ENCODE data around the gene ATG9A.

Gene ATG9A

GRCh38 chr2:219245148-219245898 lies 15.9 kb upstream of the ATG9A start, which contains the start of the genes GLB1L and STK16 (continued):
- no peak for TF ChIP-seq ZNF140 (tag by site-specific recombination; IDR thresholded peaks at IDR 0.05)
- no peak for TF ChIP-seq SCRT2 (tag by site-specific recombination; IDR thresholded peaks at IDR 0.05)
- peak; percentile 57 for TF ChIP-seq SP3 (tag by site-specific recombination; IDR thresholded peaks at IDR 0.05)
- TF ChIP-seq KLF16 (tag by site-specific recombination; IDR thresholded peaks at IDR 0.05), result peak; percentile 36; the same call in 1 of the 2 replicates
- TF ChIP-seq, protein P1, sequence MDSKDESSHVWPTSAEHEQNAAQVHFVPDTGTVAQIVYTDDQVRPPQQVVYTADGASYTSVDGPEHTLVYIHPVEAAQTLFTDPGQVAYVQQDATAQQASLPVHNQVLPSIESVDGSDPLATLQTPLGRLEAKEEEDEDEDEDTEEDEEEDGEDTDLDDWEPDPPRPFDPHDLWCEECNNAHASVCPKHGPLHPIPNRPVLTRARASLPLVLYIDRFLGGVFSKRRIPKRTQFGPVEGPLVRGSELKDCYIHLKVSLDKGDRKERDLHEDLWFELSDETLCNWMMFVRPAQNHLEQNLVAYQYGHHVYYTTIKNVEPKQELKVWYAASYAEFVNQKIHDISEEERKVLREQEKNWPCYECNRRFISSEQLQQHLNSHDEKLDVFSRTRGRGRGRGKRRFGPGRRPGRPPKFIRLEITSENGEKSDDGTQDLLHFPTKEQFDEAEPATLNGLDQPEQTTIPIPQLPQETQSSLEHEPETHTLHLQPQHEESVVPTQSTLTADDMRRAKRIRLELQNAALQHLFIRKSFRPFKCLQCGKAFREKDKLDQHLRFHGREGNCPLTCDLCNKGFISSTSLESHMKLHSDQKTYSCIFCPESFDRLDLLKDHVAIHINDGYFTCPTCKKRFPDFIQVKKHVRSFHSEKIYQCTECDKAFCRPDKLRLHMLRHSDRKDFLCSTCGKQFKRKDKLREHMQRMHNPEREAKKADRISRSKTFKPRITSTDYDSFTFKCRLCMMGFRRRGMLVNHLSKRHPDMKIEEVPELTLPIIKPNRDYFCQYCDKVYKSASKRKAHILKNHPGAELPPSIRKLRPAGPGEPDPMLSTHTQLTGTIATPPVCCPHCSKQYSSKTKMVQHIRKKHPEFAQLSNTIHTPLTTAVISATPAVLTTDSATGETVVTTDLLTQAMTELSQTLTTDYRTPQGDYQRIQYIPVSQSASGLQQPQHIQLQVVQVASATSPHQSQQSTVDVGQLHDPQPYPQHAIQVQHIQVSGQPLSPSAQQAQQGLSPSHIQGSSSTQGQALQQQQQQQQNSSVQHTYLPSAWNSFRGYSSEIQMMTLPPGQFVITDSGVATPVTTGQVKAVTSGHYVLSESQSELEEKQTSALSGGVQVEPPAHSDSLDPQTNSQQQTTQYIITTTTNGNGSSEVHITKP (tag by site-specific recombination; IDR thresholded peaks at IDR 0.05), result peak; percentile 73
- no peak for TF ChIP-seq ZNF391 (tag by site-specific recombination; IDR thresholded peaks at IDR 0.05; ENCODE audit: borderline replicate concordance, low read depth)
- no peak for TF ChIP-seq ZBTB44 (tag by site-specific recombination; IDR thresholded peaks at IDR 0.05)

DNA sequence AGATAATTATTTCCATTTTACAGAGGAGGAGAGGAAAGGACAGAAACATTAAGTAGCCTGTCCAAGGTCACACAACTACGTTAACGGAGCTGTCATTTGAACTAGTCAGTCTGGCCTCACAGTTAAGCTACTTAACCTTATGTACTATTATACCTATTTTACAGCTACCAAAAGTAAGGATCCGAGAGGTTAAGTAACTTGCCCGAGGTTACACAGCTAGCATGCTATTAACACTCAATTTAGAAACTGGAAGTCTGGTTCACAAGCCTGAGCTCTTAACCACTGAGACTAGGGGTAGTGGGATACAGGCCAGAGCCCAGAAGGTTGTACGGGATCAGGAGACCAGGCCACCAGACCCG lies 15.3 kb upstream of the ATG9A start:
- Histone ChIP-seq H3K27ac (ENCODE audit: extremely low read depth, low read depth, low read length) (no peak overlapping the region; the same call in 1 of the 2 replicates), H3K9me3 (ENCODE audit: control insufficient read depth, insufficient read depth, low read depth, low read length) (no peaks in the 10 kb centered on the region), H3K36me3 (ENCODE audit: control insufficient read depth in 2 of 2, insufficient read depth in 1 of 2, low read length in 2 of 2) (peaks cover 0 to 34% of the 10 kb centered on the region in 2 experiments; a peak in 1 of 3 replicates), H3K4me3 (ENCODE audit: low read depth, low read length) (peak overlapping the region; percentile 94), H3K4me1 (ENCODE audit: control insufficient read depth, insufficient read depth, low read length) (peaks cover 10% of the 10 kb centered on the region)
- CTCF ChIA-PET, result interaction anchor here (0.8 to 3.2 kb wide), 10 partner anchors 15 to 262 kb away, joined by 3 to 35 read pairs (median 4); partner anchors contain the start of genes ANKZF1, CNPPD1 and DNAJB2
- no peak for TF ChIP-seq MYNN (tag by site-specific recombination; IDR thresholded peaks at IDR 0.05; ENCODE audit: borderline replicate concordance)
- TF ChIP-seq GLIS1 (tag by site-specific recombination; IDR thresholded peaks at IDR 0.05), result no peak
- TF ChIP-seq ZBTB17 (tag by site-specific recombination; IDR thresholded peaks at IDR 0.05), result no peak
- no peak for TF ChIP-seq MEIS1 (CRISPR knock-in tag; IDR thresholded peaks at IDR 0.05; ENCODE audit: borderline replicate concordance)
- no peak for TF ChIP-seq ZNF785 (tag by site-specific recombination; IDR thresholded peaks at IDR 0.05)
- no peak for TF ChIP-seq ZNF202 (tag by site-specific recombination; IDR thresholded peaks at IDR 0.05; ENCODE audit: borderline replicate concordance)
- no peak for TF ChIP-seq ZNF302 (tag by site-specific recombination; IDR thresholded peaks at IDR 0.05; ENCODE audit: low read depth)
- no peak for TF ChIP-seq ZNF660 (tag by site-specific recombination; IDR thresholded peaks at IDR 0.05)
- no peak for TF ChIP-seq ZSCAN18 (tag by site-specific recombination; IDR thresholded peaks at IDR 0.05)
- no peak for TF ChIP-seq ZNF626 (tag by site-specific recombination; IDR thresholded peaks at IDR 0.05)
- TF ChIP-seq ZNF768 (tag by site-specific recombination; IDR thresholded peaks at IDR 0.05), result peak; percentile 45; the same call in 1 of the 2 replicates
- TF ChIP-seq ZNF664 (tag by site-specific recombination; IDR thresholded peaks at IDR 0.05), result peak; percentile 76; the same call in 1 of the 2 replicates
- no peak for TF ChIP-seq ZNF121 (tag by site-specific recombination; IDR thresholded peaks at IDR 0.05)
- TF ChIP-seq, protein P2, sequence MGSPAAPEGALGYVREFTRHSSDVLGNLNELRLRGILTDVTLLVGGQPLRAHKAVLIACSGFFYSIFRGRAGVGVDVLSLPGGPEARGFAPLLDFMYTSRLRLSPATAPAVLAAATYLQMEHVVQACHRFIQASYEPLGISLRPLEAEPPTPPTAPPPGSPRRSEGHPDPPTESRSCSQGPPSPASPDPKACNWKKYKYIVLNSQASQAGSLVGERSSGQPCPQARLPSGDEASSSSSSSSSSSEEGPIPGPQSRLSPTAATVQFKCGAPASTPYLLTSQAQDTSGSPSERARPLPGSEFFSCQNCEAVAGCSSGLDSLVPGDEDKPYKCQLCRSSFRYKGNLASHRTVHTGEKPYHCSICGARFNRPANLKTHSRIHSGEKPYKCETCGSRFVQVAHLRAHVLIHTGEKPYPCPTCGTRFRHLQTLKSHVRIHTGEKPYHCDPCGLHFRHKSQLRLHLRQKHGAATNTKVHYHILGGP (tag by site-specific recombination; IDR thresholded peaks at IDR 0.05), result no peak
- POLR2A ChIA-PET, result interaction anchor here (0.6 to 2.3 kb wide), 17 partner anchors 10 to 335 kb away, joined by 3 to 17 read pairs (median 4); partner anchors contain the start of genes ABCB6, ANKZF1, ATG9A and CNPPD1

Measured in HEK293 (cell line).